ENCODE data around the gene ARHGEF2. TPM values are rescaled to one million over a fixed set of nuclear protein-coding genes. Genes with fewer than 3 reads are reported as not detected.

ARHGEF2 gene
- total and polyA plus RNA-seq, 2 of the 13 experiments (the other 11 are each of a cell fraction or from before 2014, with no cell fraction given) = 16.1 to 32.1 TPM

DNA sequence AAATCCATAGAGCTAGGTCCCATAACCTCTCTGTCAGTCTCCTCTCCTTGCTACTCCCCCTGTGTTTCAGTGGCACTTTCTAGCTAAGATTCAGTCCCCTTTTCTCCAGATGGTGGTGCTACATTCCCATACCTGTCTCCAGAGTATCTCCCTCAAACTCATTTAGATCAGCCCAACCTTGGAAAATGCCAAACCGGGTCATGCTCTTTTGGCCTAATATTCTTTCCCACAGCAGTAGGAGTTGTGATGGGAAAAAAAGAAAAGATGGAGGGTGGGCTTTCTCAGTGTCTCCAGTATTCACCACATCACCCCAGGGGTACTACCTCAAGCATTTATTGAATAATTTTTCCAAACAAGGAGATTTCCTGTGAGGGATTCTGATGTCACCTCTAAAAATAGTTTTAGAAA is 40.1 kb downstream of the ARHGEF2 start (continued):
- TF ChIP-seq KLF16 (CRISPR knock-in tag; IDR thresholded peaks at IDR 0.05) (peak in 1 of 2 experiments; percentile 20; a peak in 1 of 4 replicates), SAP130 (CRISPR knock-in tag; IDR thresholded peaks at IDR 0.05; ENCODE audit: low read depth) (peak; percentile 55), SMAD3 (CRISPR knock-in tag; IDR thresholded peaks at IDR 0.05) (0 out of 2 replicates have a peak, but pooled peaks have one; percentile 27), HOXA5 (CRISPR knock-in tag; IDR thresholded peaks at IDR 0.05) (0 out of 2 replicates have a peak, but pooled peaks have one; percentile 41), PHF20 (CRISPR knock-in tag; IDR thresholded peaks at IDR 0.05) (no peak), TBP (CRISPR knock-in tag; IDR thresholded peaks at IDR 0.05) (no peak), ZNF557 (CRISPR knock-in tag; IDR thresholded peaks at IDR 0.05) (no peak), RFX1 (IDR thresholded peaks at IDR 0.05) (no peak), ZNF331 (CRISPR knock-in tag; IDR thresholded peaks at IDR 0.05) (peak; percentile 21; the same call in 1 of the 2 replicates), RCOR2 (CRISPR knock-in tag; IDR thresholded peaks at IDR 0.05) (0 out of 2 replicates have a peak, but pooled peaks have one; percentile 33)
- TF ChIP-seq, protein P1, sequence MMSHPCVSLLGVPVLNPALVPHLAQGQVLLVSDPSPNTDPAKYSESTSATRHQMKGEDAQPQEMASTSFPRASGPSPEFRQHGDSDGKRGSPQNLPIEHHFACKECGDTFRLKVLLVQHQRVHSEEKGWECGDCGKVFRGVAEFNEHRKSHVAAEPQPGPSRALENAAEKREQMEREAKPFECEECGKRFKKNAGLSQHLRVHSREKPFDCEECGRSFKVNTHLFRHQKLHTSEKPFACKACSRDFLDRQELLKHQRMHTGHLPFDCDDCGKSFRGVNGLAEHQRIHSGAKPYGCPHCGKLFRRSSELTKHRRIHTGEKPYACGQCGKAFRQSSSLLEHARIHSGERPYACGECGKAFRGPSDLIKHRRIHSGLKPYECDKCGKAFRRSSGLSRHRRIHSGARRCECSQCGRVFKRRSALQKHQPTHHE (CRISPR knock-in tag; IDR thresholded peaks at IDR 0.05; ENCODE audit: borderline replicate concordance) = no peak
- TF ChIP-seq, protein P2, sequence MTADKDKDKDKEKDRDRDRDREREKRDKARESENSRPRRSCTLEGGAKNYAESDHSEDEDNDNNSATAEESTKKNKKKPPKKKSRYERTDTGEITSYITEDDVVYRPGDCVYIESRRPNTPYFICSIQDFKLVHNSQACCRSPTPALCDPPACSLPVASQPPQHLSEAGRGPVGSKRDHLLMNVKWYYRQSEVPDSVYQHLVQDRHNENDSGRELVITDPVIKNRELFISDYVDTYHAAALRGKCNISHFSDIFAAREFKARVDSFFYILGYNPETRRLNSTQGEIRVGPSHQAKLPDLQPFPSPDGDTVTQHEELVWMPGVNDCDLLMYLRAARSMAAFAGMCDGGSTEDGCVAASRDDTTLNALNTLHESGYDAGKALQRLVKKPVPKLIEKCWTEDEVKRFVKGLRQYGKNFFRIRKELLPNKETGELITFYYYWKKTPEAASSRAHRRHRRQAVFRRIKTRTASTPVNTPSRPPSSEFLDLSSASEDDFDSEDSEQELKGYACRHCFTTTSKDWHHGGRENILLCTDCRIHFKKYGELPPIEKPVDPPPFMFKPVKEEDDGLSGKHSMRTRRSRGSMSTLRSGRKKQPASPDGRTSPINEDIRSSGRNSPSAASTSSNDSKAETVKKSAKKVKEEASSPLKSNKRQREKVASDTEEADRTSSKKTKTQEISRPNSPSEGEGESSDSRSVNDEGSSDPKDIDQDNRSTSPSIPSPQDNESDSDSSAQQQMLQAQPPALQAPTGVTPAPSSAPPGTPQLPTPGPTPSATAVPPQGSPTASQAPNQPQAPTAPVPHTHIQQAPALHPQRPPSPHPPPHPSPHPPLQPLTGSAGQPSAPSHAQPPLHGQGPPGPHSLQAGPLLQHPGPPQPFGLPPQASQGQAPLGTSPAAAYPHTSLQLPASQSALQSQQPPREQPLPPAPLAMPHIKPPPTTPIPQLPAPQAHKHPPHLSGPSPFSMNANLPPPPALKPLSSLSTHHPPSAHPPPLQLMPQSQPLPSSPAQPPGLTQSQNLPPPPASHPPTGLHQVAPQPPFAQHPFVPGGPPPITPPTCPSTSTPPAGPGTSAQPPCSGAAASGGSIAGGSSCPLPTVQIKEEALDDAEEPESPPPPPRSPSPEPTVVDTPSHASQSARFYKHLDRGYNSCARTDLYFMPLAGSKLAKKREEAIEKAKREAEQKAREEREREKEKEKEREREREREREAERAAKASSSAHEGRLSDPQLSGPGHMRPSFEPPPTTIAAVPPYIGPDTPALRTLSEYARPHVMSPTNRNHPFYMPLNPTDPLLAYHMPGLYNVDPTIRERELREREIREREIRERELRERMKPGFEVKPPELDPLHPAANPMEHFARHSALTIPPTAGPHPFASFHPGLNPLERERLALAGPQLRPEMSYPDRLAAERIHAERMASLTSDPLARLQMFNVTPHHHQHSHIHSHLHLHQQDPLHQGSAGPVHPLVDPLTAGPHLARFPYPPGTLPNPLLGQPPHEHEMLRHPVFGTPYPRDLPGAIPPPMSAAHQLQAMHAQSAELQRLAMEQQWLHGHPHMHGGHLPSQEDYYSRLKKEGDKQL (CRISPR knock-in tag; IDR thresholded peaks at IDR 0.05; ENCODE audit: low read depth) = no peak
- TF ChIP-seq, protein P3, sequence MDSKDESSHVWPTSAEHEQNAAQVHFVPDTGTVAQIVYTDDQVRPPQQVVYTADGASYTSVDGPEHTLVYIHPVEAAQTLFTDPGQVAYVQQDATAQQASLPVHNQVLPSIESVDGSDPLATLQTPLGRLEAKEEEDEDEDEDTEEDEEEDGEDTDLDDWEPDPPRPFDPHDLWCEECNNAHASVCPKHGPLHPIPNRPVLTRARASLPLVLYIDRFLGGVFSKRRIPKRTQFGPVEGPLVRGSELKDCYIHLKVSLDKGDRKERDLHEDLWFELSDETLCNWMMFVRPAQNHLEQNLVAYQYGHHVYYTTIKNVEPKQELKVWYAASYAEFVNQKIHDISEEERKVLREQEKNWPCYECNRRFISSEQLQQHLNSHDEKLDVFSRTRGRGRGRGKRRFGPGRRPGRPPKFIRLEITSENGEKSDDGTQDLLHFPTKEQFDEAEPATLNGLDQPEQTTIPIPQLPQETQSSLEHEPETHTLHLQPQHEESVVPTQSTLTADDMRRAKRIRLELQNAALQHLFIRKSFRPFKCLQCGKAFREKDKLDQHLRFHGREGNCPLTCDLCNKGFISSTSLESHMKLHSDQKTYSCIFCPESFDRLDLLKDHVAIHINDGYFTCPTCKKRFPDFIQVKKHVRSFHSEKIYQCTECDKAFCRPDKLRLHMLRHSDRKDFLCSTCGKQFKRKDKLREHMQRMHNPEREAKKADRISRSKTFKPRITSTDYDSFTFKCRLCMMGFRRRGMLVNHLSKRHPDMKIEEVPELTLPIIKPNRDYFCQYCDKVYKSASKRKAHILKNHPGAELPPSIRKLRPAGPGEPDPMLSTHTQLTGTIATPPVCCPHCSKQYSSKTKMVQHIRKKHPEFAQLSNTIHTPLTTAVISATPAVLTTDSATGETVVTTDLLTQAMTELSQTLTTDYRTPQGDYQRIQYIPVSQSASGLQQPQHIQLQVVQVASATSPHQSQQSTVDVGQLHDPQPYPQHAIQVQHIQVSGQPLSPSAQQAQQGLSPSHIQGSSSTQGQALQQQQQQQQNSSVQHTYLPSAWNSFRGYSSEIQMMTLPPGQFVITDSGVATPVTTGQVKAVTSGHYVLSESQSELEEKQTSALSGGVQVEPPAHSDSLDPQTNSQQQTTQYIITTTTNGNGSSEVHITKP (CRISPR knock-in tag; IDR thresholded peaks at IDR 0.05; ENCODE audit: low read depth) = peak; percentile 89
- TF ChIP-seq, protein P4, sequence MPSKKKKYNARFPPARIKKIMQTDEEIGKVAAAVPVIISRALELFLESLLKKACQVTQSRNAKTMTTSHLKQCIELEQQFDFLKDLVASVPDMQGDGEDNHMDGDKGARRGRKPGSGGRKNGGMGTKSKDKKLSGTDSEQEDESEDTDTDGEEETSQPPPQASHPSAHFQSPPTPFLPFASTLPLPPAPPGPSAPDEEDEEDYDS (CRISPR knock-in tag; IDR thresholded peaks at IDR 0.05) = 0 out of 2 replicates have a peak, but pooled peaks have one; percentile 14
- TF ChIP-seq, protein P5, sequence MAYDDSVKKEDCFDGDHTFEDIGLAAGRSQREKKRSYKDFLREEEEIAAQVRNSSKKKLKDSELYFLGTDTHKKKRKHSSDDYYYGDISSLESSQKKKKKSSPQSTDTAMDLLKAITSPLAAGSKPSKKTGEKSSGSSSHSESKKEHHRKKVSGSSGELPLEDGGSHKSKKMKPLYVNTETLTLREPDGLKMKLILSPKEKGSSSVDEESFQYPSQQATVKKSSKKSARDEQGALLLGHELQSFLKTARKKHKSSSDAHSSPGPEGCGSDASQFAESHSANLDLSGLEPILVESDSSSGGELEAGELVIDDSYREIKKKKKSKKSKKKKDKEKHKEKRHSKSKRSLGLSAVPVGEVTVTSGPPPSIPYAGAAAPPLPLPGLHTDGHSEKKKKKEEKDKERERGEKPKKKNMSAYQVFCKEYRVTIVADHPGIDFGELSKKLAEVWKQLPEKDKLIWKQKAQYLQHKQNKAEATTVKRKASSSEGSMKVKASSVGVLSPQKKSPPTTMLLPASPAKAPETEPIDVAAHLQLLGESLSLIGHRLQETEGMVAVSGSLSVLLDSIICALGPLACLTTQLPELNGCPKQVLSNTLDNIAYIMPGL (CRISPR knock-in tag; IDR thresholded peaks at IDR 0.05; ENCODE audit: borderline replicate concordance in 1 of 2, low read depth in 1 of 2) = 0 out of 4 replicates have a peak, but pooled peaks of 1 of the 2 experiments have one; percentile 50
- TF ChIP-seq, protein P6, sequence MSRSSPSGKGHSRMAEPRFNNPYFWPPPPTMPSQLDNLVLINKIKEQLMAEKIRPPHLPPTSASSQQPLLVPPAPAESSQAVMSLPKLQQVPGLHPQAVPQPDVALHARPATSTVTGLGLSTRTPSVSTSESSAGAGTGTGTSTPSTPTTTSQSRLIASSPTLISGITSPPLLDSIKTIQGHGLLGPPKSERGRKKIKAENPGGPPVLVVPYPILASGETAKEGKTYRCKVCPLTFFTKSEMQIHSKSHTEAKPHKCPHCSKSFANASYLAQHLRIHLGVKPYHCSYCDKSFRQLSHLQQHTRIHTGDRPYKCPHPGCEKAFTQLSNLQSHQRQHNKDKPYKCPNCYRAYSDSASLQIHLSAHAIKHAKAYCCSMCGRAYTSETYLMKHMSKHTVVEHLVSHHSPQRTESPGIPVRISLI (CRISPR knock-in tag; IDR thresholded peaks at IDR 0.05; ENCODE audit: borderline replicate concordance) = no peak

Data from HepG2 (cell line).